GM13977 (cell line): ENCODE data around the gene NECTIN4.

Experiments used
- DNase-seq: peaks from one replicate; pipeline ENCODE4 v3.0.0; 2012; ENCODE audit warnings: low spot score
- CTCF ChIP-seq: IDR thresholded peaks from 2 replicates; pipeline ENCODE4 v1.5.1; 2012; ENCODE audit warnings: mild to moderate bottlenecking, control low read depth; ENCODE audit not compliant: insufficient read depth; ENCODE audit errors: extremely low read depth, missing control alignments
- in situ Hi-C: fragments of 300-500 bp; cut with MboI; formaldehyde crosslinking; loops from one replicate; pipeline ENCODE4 v1.12.0; 2022; ENCODE audit warnings: low sequenced_read_pairs, low pct_unique_long_range_greater_than_20kb, mixed read lengths, inconsistent platforms; ENCODE audit not compliant: unreplicated experiment

Gene NECTIN4

GRCh38 chr1:161130266-161130665 lies 40.9 kb upstream of the NECTIN4 start:
- no peak for TF ChIP-seq CTCF
- no peak for DNase-seq
- in situ Hi-C loops = no loop called here

DNA sequence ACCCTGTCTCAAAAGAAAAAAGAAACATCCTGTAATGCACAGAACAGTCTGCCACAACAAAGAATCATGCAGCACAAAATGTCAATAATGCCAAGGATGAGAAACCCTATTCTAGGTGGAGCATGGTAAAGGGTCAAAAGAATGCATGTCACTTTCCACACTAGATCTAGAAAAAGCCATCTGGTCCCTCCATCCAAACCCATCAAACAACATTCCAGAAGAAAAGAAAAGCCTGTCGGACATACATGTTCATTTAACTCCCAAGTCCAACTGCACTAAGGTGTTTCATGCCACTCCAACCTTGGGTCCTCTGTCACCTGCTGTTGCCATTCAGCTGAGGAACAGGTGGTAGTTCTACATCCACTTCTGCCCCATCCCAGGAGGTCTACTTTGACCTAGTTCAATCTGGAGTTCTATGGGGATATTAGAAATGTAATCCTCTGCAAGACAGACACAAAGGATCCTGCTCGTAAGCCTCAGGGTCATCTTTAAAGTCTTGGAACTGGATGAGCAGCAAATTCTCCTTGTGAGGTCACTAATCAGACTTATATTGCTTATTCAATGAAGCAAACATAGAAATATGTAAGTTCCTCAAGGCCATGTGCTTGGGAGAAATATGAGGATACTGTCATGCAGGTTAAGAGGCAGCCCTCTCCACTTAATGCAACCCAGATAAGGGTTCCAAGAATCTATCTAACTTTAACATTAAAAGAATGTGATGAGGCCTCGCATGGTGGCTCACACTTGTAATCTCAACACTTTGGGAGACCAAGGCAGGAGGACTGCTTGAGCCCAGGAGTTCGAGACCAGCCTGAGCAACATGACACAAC lies 39.4 kb upstream of the NECTIN4 start:
- TF ChIP-seq CTCF = no peak
- in situ Hi-C loops = no loop called here
- DNase-seq = no peak

DNA sequence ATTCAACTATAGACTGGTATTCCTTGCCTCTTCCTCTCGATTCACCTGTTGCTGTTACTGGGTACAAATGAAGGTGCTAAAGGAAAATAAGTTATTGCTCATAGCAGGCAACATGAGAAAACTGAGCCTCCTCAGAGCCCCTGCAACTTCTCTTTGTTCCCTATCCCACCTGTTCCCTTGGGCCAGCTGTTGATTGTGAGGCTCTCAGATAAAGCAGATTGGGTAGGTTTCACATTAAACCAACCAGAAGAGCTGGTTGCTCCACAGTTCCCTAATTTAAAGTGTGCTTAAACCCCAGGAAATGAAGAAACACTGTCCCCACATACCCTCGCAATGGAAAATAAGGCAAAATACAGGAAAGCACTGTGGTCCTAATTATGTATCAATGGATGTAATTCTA lies 38.3 kb upstream of the NECTIN4 start:
- in situ Hi-C loops = no loop called here
- no peak for DNase-seq
- no peak for TF ChIP-seq CTCF

DNA sequence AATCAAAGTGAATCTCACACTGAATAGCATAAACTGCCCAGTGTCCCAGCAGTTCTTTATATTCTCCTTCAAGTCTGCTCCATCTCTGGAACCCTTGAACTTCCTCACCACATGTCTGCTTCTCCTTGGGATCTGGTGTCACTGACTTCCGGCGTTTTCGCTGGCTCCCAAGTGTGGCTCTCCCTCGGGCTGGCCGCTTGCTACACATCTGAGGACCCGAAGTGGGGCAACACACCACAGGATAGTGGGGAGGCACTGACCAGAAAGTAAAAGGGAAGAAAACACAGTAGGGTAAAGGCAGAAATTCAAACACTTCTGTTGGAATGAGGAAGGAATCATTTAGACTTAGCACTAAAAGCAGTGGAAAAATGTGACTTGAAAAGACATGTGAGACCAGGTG lies 33.6 kb upstream of the NECTIN4 start:
- no peak for TF ChIP-seq CTCF
- in situ Hi-C loops = no loop called here
- no peak for DNase-seq

GRCh38 chr1:161121834-161122233 lies 32.5 kb upstream of the NECTIN4 start:
- TF ChIP-seq CTCF = no peak
- DNase-seq = no peak
- in situ Hi-C loops = no loop called here

DNA sequence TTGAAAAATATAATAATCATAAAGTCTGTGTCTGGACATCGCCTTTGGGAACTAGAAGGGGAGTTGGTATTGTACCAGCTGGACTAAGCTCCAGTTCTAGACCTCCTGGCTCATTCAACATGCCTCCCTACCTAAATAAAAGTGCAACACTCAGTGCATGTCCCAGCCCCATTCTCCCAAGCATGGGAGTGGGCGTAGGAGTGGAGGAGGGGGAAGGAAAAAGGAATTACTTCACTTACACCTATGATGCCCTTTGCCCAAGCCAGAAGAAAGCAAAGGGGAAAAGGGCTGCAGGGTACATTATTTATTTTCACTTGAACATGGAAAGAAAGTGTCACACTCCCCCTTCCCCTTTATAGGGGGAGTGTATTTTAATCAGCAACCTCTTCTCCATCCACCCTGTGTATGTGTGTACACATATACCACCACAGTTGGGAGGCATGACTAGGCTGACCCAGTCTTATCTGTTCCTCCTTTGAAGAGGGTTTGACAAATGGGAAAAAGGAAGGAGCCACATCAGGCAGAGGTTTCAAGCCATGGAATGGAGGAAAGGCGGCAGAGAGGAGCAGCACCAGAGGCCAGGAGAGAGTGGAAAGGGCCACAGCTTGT lies 31.8 kb upstream of the NECTIN4 start:
- in situ Hi-C loops = no loop called here
- TF ChIP-seq CTCF = no peak
- DNase-seq = no peak
